K562 (cell line): Measurements from ENCODE around the gene STX1A. TPM values are rescaled to one million over a fixed set of nuclear protein-coding genes. Genes with fewer than 3 reads are reported as not detected.

Experiments used
- C11orf30 ChIP-seq: fragments of 450-650 bp; IDR thresholded peaks from 2 replicates; pipeline ENCODE4 v1.6.1; 2016; ENCODE audit warnings: low read depth, mild to moderate bottlenecking
- FIP1L1 ChIP-seq: fragments of 200-400 bp; formaldehyde crosslinking; IDR thresholded peaks from 2 replicates; pipeline ENCODE4 v1.6.1; 2018; ENCODE audit warnings: mild to moderate bottlenecking, low read depth, low read length; ENCODE audit not compliant: poor library complexity, severe bottlenecking
- HNRNPK ChIP-seq: fragments of 200-400 bp; formaldehyde crosslinking; IDR thresholded peaks from one replicate; pipeline ENCODE4 v1.6.1; 2018; ENCODE audit warnings: mild to moderate bottlenecking, low read depth, low read length; ENCODE audit not compliant: poor library complexity, severe bottlenecking
- MEIS2 ChIP-seq: fragments of 450-650 bp; IDR thresholded peaks from 2 replicates; pipeline ENCODE4 v1.6.1; 2014; ENCODE audit warnings: mild to moderate bottlenecking; ENCODE audit not compliant: partially characterized antibody
- NFXL1 ChIP-seq: fragments of 450-650 bp; formaldehyde crosslinking; IDR thresholded peaks from 2 replicates; pipeline ENCODE4 v1.4.0; 2021; ENCODE audit warnings: mild to moderate bottlenecking
- RNF219 ChIP-seq: fragments of 250-450 bp; sonication (Bioruptor Pico); IDR thresholded peaks from 2 replicates; pipeline ENCODE4 v1.5.0; 2022; ENCODE audit warnings: mild to moderate bottlenecking
- SLC30A9 ChIP-seq: fragments of 250-450 bp; sonication (Bioruptor Pico); IDR thresholded peaks from 2 replicates; pipeline ENCODE4 v1.8.0; 2022; ENCODE audit warnings: mild to moderate bottlenecking, moderate library complexity
- TAL1 ChIP-seq: fragments of 450-650 bp; IDR thresholded peaks from 2 replicates; pipeline ENCODE4 v1.6.1; 2016; ENCODE audit warnings: mild to moderate bottlenecking
- THAP12 ChIP-seq: fragments of 250-450 bp; sonication (Bioruptor Pico); IDR thresholded peaks from 2 replicates; pipeline ENCODE4 v1.9.0; 2021; ENCODE audit warnings: mild to moderate bottlenecking, inconsistent platforms
- ZBTB49 ChIP-seq: sonication (generic); formaldehyde crosslinking; IDR thresholded peaks from 2 replicates; pipeline ENCODE4 v1.8.0; 2022; ENCODE audit warnings: missing genetic modification reagents, mild to moderate bottlenecking, borderline replicate concordance
- ZNF354B ChIP-seq: fragments of 250-450 bp; sonication (Bioruptor Pico); IDR thresholded peaks from 2 replicates; pipeline ENCODE4 v1.4.0; 2020
- polyA plus RNA-seq, 8 experiments: library from polyadenylated mRNA; depleted of rRNA in 4 of 8; stranded (reverse) in 5 of 8; unstranded in 3 of 8; fragments of >200 nt; fragmentation: Nextera tagmentation in 2 of 8; fragmentation: Illumina TruSeq in 1 of 8; extraction: Ambion mirVana in 2 of 8; extraction: Trizol in 1 of 8; gene quantifications; 2 replicates each; pipeline versions ENCODE4 v1.2.1 to v1.2.3, GENCODE V29; 2011 to 2014; ENCODE audit warnings: inconsistent platforms in 1 of 8, missing spikeins in 1 of 8
- total RNA-seq, 7 experiments: library from RNA; depleted of rRNA in 6 of 7; stranded (reverse); fragments of >200 nt in 6 of 7; fragmentation: Illumina TruSeq in 2 of 7; extraction: Trizol in 2 of 7; gene quantifications; 2 replicates each; pipeline versions ENCODE4 v1.2.1 to v1.2.3, GENCODE V29; 2011 to 2021; ENCODE audit warnings: low replicate concordance in 1 of 7
- TF ChIP-seq, protein P1 (sequence below): fragments of 150-350 bp; conservative IDR thresholded peaks from 2 replicates; pipeline ENCODE4 v1.6.1; 2014; ENCODE audit warnings: low read length
- TF ChIP-seq, protein P2 (sequence below): fragments of 250-450 bp; sonication (Bioruptor Pico); IDR thresholded peaks from 2 replicates; pipeline ENCODE4 v1.4.0; 2020; ENCODE audit warnings: mild to moderate bottlenecking, moderate library complexity, borderline replicate concordance
- TF ChIP-seq, protein P3 (sequence below): fragments of 450-650 bp; formaldehyde crosslinking; IDR thresholded peaks from 2 replicates; pipeline ENCODE4 v1.4.0; 2020; ENCODE audit warnings: mild to moderate bottlenecking, mixed read lengths

STX1A gene
- total and polyA plus RNA-seq, 9 of the 15 experiments (the other 6 are each of a cell fraction or from before 2014, with no cell fraction given) = 0.04 to 15.1 (median 6.3) TPM

DNA sequence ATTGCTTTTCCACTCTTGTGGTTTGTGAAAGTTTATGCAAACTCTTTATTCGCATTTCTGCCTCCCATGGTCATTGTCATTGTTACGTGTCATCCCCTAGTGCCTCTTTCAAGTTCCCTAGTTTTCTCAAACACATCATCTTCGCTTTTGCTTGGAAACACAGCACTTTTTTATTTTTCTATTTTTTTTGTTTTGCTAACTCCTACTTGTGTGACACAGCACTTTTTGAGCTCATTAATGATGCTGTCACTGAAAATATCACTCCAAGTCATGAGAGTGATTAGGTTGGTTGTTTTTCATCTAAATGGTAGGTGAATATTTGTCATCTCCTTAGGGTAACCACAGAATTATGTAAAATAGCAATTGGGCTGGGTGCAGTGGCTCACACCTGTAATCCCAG lies 8.5 kb upstream of the STX1A start (continued):
- TF ChIP-seq, protein P1, sequence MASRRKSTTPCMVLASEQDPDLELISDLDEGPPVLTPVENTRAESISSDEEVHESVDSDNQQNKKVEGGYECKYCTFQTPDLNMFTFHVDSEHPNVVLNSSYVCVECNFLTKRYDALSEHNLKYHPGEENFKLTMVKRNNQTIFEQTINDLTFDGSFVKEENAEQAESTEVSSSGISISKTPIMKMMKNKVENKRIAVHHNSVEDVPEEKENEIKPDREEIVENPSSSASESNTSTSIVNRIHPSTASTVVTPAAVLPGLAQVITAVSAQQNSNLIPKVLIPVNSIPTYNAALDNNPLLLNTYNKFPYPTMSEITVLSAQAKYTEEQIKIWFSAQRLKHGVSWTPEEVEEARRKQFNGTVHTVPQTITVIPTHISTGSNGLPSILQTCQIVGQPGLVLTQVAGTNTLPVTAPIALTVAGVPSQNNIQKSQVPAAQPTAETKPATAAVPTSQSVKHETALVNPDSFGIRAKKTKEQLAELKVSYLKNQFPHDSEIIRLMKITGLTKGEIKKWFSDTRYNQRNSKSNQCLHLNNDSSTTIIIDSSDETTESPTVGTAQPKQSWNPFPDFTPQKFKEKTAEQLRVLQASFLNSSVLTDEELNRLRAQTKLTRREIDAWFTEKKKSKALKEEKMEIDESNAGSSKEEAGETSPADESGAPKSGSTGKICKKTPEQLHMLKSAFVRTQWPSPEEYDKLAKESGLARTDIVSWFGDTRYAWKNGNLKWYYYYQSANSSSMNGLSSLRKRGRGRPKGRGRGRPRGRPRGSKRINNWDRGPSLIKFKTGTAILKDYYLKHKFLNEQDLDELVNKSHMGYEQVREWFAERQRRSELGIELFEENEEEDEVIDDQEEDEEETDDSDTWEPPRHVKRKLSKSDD = no peak
- TF ChIP-seq, protein P2, sequence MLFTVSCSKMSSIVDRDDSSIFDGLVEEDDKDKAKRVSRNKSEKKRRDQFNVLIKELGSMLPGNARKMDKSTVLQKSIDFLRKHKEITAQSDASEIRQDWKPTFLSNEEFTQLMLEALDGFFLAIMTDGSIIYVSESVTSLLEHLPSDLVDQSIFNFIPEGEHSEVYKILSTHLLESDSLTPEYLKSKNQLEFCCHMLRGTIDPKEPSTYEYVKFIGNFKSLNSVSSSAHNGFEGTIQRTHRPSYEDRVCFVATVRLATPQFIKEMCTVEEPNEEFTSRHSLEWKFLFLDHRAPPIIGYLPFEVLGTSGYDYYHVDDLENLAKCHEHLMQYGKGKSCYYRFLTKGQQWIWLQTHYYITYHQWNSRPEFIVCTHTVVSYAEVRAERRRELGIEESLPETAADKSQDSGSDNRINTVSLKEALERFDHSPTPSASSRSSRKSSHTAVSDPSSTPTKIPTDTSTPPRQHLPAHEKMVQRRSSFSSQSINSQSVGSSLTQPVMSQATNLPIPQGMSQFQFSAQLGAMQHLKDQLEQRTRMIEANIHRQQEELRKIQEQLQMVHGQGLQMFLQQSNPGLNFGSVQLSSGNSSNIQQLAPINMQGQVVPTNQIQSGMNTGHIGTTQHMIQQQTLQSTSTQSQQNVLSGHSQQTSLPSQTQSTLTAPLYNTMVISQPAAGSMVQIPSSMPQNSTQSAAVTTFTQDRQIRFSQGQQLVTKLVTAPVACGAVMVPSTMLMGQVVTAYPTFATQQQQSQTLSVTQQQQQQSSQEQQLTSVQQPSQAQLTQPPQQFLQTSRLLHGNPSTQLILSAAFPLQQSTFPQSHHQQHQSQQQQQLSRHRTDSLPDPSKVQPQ (CRISPR knock-in tag) = no peak
- TF ChIP-seq TAL1 = no peak
- TF ChIP-seq SLC30A9 = no peak
- TF ChIP-seq, protein P3, sequence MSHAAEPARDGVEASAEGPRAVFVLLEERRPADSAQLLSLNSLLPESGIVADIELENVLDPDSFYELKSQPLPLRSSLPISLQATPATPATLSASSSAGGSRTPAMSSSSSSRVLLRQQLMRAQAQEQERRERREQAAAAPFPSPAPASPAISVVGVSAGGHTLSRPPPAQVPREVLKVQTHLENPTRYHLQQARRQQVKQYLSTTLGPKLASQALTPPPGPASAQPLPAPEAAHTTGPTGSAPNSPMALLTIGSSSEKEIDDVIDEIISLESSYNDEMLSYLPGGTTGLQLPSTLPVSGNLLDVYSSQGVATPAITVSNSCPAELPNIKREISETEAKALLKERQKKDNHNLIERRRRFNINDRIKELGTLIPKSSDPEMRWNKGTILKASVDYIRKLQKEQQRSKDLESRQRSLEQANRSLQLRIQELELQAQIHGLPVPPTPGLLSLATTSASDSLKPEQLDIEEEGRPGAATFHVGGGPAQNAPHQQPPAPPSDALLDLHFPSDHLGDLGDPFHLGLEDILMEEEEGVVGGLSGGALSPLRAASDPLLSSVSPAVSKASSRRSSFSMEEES = no peak
- no peak for TF ChIP-seq FIP1L1
- TF ChIP-seq THAP12 (CRISPR knock-in tag) = no peak
- TF ChIP-seq HNRNPK = no peak
- TF ChIP-seq C11orf30 = peak; percentile 94
- no peak for TF ChIP-seq NFXL1
- no peak for TF ChIP-seq RNF219 (CRISPR knock-in tag)
- no peak for TF ChIP-seq ZBTB49
- no peak for TF ChIP-seq ZNF354B
- TF ChIP-seq MEIS2 = peak; percentile 41
